Gastroesophageal sphincter (tissue), 3 donors: ENCODE results near the gene RHD.
"Not testable (repeated sequence)": the region's sequence is repeated elsewhere in the genome, so short reads cannot be mapped to it uniquely, and the experiment has no call there.

Source experiments
- POLR2A ChIP-seq, 2 donors: fragments of 450-650 bp; IDR thresholded peaks; one replicate each; pipeline ENCODE4 v1.6.1; 2017; ENCODE audit warnings: antibody characterized with exemption in 2 of 2, mild to moderate bottlenecking in 2 of 2, moderate library complexity in 1 of 2
- POLR2AphosphoS5 ChIP-seq: sonication (generic); formaldehyde crosslinking; IDR thresholded peaks from one replicate; pipeline ENCODE4 v1.6.1; 2017; ENCODE audit warnings: antibody characterized with exemption
- TF ChIP-seq, protein P1 (sequence below), 4 experiments: fragments of 200-600 bp in 2 of 4; fragments of 450-650 bp in 2 of 4; sonication (generic) in 1 of 4; IDR thresholded peaks; one replicate each; pipeline ENCODE4 v1.5.1; 2017 to 2019; ENCODE audit warnings: antibody characterized with exemption in 4 of 4, mild to moderate bottlenecking in 2 of 4, moderate library complexity in 2 of 4

DNA sequence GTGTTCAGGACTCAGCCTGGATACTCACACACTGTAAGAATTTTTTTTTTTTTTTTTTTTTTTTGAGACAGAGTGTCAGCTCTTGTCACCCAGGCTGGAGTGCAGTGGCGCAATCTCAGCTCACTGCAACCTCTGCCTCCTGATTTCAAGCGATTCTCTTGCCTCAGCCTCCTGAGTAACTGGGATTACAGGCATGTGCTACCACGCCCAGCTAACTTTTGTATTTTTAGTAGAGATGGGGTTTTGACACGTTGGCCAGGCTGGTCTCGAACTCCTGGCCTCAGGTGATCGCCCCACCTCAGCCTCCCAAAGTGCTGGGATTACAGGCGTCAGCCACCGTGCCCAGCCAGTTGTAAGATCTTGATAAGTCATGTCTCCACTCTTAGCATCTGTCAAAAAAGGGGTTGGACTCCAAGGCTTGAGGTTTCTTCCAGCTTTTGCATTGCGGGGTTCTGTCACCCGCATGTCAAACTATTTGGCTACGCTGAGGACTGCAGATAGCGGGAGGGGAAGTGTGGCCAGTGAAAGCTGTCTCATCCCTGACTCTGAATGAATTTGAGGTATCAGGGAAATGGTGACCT lies 97.5 kb downstream of the RHD start:
- TF ChIP-seq, protein P1, sequence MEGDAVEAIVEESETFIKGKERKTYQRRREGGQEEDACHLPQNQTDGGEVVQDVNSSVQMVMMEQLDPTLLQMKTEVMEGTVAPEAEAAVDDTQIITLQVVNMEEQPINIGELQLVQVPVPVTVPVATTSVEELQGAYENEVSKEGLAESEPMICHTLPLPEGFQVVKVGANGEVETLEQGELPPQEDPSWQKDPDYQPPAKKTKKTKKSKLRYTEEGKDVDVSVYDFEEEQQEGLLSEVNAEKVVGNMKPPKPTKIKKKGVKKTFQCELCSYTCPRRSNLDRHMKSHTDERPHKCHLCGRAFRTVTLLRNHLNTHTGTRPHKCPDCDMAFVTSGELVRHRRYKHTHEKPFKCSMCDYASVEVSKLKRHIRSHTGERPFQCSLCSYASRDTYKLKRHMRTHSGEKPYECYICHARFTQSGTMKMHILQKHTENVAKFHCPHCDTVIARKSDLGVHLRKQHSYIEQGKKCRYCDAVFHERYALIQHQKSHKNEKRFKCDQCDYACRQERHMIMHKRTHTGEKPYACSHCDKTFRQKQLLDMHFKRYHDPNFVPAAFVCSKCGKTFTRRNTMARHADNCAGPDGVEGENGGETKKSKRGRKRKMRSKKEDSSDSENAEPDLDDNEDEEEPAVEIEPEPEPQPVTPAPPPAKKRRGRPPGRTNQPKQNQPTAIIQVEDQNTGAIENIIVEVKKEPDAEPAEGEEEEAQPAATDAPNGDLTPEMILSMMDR (IDR thresholded peaks at IDR 0.05), result not testable (repeated sequence)
- not testable (repeated sequence) for TF ChIP-seq POLR2AphosphoS5; POLR2A (IDR thresholded peaks at IDR 0.05)
